ENCODE results near the gene EPHX1.

Gene EPHX1

GRCh38 chr1:225855503-225856300 is 45.8 kb downstream of the EPHX1 start:
- ChIA-PET CTCF (interaction anchor here (0.6 to 1.7 kb wide), 5 partner anchors 10 to 381 kb away, joined by 3 to 12 read pairs (median 5); partner anchors contain the start of gene SRP9), POLR2A (ENCODE audit: low non-redundant PET) (interaction anchor here (0.6 kb wide), 1 partner anchor 294 kb away, joined by 3 read pairs; no protein-coding TSS in a partner anchor)
- no peak overlapping the region for H3K27ac ChIP-seq
- TF ChIP-seq CTCF (conservative IDR thresholded peaks at IDR 0.05; ENCODE audit: low read depth): no peak
- DNase-seq (ENCODE audit: low spot score): no peak

DNA sequence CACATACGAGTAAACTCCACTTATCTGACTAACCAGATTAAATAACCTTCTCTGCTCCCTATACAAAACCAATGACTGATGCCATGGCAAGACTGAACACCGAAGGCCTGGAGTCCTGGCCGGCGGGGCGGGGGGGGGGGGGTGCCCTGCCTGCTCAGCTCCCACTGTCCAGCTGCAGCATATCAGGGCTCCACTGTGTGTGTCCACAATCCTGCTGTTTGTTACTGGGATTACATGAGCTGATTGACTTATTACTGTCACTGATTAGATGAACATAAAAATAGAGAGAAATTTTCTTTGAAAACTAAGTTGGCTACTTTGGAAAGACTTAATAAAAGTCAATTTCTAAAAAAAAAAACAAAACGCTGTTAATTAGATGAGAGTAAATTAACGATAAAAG is 47.3 kb downstream of the EPHX1 start:
- ChIA-PET POLR2A (ENCODE audit: low non-redundant PET) (interaction anchor here (0.7 kb wide), 1 partner anchor 12 kb away, joined by 3 read pairs; no protein-coding TSS in a partner anchor), CTCF (interaction anchor here (0.8 to 1.8 kb wide), 4 partner anchors 24 to 393 kb away, joined by 3 to 7 read pairs (median 4); partner anchors contain the start of gene TMEM63A)
- H3K27ac ChIP-seq: no peak overlapping the region
- no peak for TF ChIP-seq CTCF (conservative IDR thresholded peaks at IDR 0.05; ENCODE audit: low read depth)
- no peak for DNase-seq (ENCODE audit: low spot score)

- CTCF ChIA-PET: interaction anchor here (0.7 to 1.8 kb wide), 4 partner anchors 16 to 384 kb away, joined by 3 to 7 read pairs (median 4); no protein-coding TSS in a partner anchor
- no peak overlapping the region for H3K27ac ChIP-seq
- TF ChIP-seq CTCF (conservative IDR thresholded peaks at IDR 0.05; ENCODE audit: low read depth): no peak
- DNase-seq (ENCODE audit: low spot score): no peak
- POLR2A ChIA-PET (ENCODE audit: low non-redundant PET): no interaction called here
Measured at GRCh38 chr1:225859151-225859550, 49.2 kb downstream of the EPHX1 start.

DNA sequence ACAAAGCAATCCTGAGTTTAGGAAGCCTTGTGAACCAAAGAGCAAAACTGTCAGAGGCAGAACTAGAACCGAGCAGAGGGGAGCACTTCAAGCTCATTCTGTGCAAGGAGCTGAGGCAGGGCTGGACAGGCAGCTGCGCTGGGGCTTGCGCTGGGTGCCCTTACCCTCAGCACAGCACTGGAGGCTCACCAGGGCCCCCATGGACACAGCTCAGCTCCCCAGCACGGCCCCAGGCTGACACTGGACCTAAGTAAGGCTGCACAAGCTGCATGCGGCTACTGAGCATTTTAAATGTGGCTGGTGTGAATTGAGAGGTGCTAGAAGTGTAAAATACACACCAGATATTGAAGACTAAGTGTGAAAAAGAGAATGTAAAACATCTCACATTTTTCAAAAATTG is 50.2 kb downstream of the EPHX1 start:
- POLR2A ChIA-PET (ENCODE audit: low non-redundant PET): no interaction called here
- CTCF ChIA-PET: interaction anchor here (0.6 to 2.0 kb wide), 4 partner anchors 14 to 164 kb away, joined by 3 to 8 read pairs (median 4); no protein-coding TSS in a partner anchor
- TF ChIP-seq CTCF (conservative IDR thresholded peaks at IDR 0.05; ENCODE audit: low read depth): no peak
- no peak overlapping the region for H3K27ac ChIP-seq
- DNase-seq (ENCODE audit: low spot score): no peak

DNA sequence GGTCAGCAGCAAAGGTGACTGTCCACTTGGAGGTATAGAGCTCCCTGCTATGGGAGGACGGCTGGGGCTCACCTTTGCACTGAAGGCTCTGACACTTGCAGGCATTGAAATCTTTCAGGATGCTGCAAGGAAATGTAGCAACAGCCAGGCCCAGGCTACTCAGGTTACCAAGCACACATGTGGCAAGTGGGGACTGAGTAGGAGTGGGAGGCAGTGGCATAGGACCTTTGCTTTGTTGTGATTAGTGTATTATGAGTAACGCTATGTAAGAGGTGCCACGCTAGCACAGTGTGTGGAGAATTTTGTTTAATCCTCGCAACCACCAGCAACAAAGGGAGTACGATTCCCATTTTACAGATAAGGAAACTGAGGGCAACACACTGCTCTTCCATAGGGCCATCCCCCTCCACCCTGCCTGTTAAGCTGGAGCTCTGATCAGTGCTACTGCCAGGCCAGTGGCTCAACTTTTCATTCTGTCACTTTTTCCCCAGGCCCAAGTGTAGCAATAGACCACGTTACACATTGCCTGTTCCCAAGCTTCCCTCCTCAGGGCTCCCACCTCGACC is 51.0 kb downstream of the EPHX1 start:
- no peak for DNase-seq (ENCODE audit: low spot score)
- POLR2A ChIA-PET (ENCODE audit: low non-redundant PET): no interaction called here
- no peak overlapping the region for H3K27ac ChIP-seq
- CTCF ChIA-PET: interaction anchor here (0.5 to 2.0 kb wide), 6 partner anchors 14 to 387 kb away, joined by 3 to 8 read pairs (median 4); no protein-coding TSS in a partner anchor
- no peak for TF ChIP-seq CTCF (conservative IDR thresholded peaks at IDR 0.05; ENCODE audit: low read depth)

GRCh38 chr1:225861834-225862580 is 52.1 kb downstream of the EPHX1 start:
- DNase-seq (ENCODE audit: low spot score): no peak
- TF ChIP-seq CTCF (conservative IDR thresholded peaks at IDR 0.05; ENCODE audit: low read depth): no peak
- POLR2A ChIA-PET (ENCODE audit: low non-redundant PET): interaction anchor here (0.6 kb wide), 1 partner anchor 15 kb away, joined by 3 read pairs; no protein-coding TSS in a partner anchor
- CTCF ChIA-PET: interaction anchor here (0.6 to 2.0 kb wide), 4 partner anchors 16 to 387 kb away, joined by 3 to 8 read pairs (median 5); no protein-coding TSS in a partner anchor
- H3K27ac ChIP-seq: no peak overlapping the region
